Coronary artery (tissue), 2 donors: ENCODE measurements around the gene NIPAL4.
"Not testable (repeated sequence)": the region's sequence is repeated elsewhere in the genome, so short reads cannot be mapped to it uniquely, and the experiment has no call there.

Source experiments
- DNase-seq: peaks from one replicate; pipeline ENCODE4 v3.0.0-alpha.2; 2017; ENCODE audit warnings: low spot score
- H3K27ac ChIP-seq, 2 donors: fragments of 200-600 bp; sonication (generic); one replicate each; pipeline ENCODE4 v1.5.1; 2016 to 2019
- H3K4me3 ChIP-seq: fragments of 200-600 bp; sonication (generic); 2 replicates; pipeline ENCODE4 v1.5.1; 2016; ENCODE audit warnings: mild to moderate bottlenecking, moderate library complexity
- TF ChIP-seq, protein P1 (sequence below): fragments of 200-600 bp; sonication (generic); IDR thresholded peaks from one replicate; pipeline ENCODE4 v1.5.1; 2019; ENCODE audit warnings: antibody characterized with exemption

The NIPAL4 gene

DNA sequence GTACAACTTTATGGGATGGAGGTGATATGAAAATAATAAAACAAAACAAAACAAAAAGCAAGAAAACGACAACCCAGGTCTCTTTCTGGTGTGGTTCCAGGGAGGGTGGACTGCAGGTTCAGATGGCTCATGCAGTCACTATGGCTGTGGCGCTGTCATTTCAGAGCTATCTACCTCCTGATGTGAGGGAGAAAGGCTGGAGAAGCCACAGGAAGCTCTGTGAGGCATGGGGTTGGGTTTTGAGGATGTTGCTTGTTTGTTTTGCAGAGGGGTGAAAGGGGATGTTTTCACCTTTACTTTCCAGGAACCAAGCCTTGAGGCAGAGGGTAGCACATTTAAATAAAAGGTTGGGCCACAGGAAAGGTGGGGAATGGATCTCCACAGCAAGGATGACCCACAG lies 18.7 kb downstream of the NIPAL4 start:
- TF ChIP-seq, protein P1, sequence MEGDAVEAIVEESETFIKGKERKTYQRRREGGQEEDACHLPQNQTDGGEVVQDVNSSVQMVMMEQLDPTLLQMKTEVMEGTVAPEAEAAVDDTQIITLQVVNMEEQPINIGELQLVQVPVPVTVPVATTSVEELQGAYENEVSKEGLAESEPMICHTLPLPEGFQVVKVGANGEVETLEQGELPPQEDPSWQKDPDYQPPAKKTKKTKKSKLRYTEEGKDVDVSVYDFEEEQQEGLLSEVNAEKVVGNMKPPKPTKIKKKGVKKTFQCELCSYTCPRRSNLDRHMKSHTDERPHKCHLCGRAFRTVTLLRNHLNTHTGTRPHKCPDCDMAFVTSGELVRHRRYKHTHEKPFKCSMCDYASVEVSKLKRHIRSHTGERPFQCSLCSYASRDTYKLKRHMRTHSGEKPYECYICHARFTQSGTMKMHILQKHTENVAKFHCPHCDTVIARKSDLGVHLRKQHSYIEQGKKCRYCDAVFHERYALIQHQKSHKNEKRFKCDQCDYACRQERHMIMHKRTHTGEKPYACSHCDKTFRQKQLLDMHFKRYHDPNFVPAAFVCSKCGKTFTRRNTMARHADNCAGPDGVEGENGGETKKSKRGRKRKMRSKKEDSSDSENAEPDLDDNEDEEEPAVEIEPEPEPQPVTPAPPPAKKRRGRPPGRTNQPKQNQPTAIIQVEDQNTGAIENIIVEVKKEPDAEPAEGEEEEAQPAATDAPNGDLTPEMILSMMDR = no peak
- DNase-seq = no peak
- no peak overlapping the region for H3K27ac ChIP-seq
- no peak overlapping the region for H3K4me3 ChIP-seq

DNA sequence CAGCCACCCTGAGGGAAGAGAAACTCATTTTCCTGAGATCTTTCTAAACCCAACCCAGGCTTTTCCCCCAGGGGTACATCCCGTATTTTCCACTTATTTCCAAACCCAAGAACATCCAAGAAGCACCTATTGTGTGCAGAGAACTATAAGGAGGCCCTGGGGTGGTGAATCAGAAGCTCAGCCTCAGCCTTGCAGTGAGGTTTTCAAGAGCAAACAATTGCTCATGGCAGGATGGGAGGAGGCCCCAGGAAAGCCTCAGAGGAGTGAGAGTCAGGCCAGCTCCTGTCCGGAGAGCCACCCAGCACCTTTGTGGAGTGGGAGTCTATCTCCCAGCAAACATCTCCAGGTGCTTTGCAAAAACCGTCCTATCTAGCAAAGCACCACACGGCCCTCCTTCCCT lies 19.2 kb downstream of the NIPAL4 start:
- no peak for DNase-seq
- TF ChIP-seq, protein P1 = no peak
- no peak overlapping the region for H3K27ac ChIP-seq
- H3K4me3 ChIP-seq = no peak overlapping the region

DNA sequence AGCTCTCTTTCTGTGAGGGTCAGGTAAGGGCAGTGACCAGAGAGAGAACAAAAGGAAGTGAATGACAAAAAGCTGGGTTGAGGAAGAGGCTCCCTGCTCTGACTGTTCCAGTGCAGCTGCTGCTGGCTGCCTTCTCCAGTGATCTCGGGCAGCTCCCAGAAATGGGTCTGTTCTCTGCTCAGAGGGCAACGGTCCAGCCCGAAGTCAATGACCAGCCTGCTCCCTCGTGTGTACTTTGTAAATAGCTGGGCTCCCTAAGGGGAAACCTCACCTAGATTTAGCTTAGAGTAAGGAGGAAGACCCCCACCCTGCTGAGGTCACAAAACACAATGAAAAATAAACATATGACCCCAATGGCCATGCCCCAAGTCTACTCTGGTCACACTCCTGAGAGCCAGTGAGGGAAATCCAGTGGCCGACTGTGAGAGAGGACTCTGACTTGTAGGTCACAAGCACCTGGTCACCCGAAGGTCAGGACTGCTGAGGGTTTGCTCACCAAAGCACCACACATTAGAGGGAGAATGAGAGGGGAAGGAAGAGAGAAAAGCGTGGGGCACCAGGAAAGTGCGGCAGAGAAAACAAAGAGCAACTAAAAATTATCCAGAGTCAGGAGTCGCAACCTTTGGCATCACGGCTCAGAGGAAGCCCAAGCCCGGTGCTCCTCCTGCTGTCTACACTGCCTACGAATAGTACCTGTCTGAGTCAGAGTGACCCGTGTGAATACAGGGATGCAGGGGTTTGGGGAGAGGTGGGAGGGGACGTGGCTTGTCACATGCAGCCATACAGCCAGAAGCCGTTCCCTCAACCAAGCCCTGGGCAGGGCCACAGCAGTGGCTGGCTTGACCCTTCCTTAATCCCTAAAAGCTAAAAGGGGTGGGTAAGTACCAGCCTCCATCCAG lies 19.8 kb downstream of the NIPAL4 start:
- no peak overlapping the region for H3K4me3 ChIP-seq
- DNase-seq = no peak
- TF ChIP-seq, protein P1 = no peak
- no peak overlapping the region for H3K27ac ChIP-seq

DNA sequence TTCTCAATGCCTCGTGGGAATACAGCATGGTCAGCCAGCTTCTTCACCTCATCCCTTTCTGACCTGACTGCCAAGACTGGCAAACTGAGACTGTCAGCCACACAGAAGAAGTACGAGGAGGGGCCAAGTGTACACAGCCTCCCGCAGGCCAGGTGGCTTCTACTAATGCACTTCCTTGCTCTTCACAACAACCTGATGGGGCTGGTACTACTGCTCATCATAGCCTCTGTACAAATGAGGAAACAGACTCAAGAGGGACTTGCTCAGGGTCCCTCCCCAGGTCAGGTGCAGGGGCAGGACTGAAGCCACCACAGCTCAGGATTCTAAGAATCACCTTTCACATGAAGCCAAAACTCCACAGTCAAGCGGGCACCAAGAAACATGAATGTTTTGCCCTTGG lies 21.3 kb downstream of the NIPAL4 start:
- TF ChIP-seq, protein P1 = no peak
- DNase-seq = no peak
- Histone ChIP-seq H3K4me3 (no peak overlapping the region), H3K27ac (no peak overlapping the region)

DNA sequence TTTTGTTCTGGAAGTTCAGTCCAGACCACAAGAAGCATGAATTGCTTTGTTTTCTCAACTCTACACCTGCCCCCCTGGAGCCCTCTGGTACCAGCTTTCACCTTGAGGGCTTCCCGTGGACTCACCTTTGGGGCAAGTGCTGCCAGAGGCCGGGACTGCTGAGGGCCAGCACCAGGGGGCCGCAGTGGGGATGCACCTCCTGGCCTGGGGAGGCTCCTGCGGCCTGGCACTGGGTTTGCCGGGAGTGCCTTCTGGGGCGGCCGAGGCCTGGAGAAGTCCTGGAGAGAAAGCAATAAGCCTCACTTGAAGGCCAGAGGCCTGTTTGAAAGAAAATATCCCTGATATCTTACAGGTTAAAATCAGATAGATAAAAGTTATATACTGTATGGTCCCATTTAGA lies 21.7 kb downstream of the NIPAL4 start:
- Histone ChIP-seq H3K4me3 (no peak overlapping the region), H3K27ac (no peak overlapping the region)
- TF ChIP-seq, protein P1 = no peak
- DNase-seq = no peak

DNA sequence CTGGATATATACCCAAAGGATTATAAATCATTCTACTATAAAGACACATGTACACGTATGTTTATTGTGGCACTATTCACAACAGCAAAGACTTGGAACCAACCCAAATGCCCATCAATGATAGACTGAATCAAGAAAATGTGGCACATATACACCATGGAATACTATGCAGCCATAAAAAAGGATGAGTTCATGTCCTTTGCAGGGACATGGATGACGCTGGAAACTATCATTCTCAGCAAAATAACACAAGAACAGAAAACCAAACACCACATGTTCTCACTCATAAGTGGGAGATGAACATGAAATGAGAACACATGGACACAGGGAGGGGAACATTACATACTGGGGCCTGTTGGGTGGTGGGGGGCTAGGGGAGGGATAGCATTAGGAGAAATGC lies 22.7 kb downstream of the NIPAL4 start:
- H3K27ac ChIP-seq, DNase-seq, H3K4me3 ChIP-seq: not testable (repeated sequence)

DNA sequence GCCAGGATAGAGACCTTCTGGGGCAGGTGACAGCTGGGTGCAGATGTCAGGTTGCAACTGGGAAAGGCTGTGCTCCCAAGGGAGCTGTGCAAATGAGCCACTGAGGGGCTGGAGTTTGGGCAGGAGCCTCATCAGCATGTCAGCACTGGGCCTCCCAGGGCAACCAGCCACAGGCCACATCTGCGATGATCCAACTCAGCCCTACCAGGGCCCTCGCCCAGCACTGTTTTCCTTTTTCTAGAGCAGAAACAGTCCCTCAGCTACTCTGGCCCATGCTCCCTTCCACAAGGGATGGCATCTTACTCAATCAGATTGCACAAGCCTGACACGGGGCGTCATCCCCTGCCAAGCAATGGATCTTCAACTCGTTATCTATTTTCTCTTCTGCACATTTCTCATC lies 24.8 kb downstream of the NIPAL4 start:
- no peak overlapping the region for H3K4me3 ChIP-seq
- TF ChIP-seq, protein P1 = no peak
- DNase-seq = no peak
- H3K27ac ChIP-seq = no peak overlapping the region
